ENCODE data around the gene TAS2R41.
"Not testable (repeated sequence)": the region's sequence is repeated elsewhere in the genome, so short reads cannot be mapped to it uniquely, and the experiment has no call there.

The TAS2R41 gene

DNA sequence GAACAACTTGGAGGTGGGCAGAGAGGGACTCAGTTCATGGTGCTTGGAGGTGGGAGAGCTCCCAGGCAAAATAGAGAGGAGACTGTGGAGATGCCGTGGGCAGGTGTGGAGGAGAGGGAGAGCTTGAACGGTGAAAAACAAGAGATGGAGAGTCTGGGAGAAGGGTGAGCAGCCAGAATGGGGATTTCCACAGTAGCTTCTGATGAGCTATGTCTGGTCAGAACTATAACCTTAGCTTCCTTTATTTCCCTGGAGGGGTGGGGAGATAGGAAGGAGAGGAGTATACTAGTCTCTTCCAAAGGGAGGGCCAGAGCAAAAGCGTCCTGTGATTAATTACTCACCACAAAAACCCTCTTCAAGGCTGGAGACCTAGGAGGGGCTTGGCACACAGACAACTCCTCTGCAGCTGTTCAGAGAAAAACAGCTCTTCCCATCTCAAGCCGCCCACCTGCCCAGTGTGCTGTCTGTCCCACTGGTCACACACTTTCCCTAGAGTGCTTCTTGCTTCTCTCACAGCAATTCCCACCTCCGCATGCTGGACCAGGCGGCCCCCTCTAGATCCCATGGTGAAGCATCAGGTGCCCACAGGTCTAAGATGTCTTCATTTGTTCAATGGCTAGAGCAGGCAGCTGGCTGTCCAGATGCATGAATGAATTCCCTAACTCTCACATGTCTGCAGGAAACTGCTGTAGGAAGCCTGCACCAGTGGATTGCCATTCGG is 41.9 kb downstream of the TAS2R41 start:
- DNase-seq = no peak

DNA sequence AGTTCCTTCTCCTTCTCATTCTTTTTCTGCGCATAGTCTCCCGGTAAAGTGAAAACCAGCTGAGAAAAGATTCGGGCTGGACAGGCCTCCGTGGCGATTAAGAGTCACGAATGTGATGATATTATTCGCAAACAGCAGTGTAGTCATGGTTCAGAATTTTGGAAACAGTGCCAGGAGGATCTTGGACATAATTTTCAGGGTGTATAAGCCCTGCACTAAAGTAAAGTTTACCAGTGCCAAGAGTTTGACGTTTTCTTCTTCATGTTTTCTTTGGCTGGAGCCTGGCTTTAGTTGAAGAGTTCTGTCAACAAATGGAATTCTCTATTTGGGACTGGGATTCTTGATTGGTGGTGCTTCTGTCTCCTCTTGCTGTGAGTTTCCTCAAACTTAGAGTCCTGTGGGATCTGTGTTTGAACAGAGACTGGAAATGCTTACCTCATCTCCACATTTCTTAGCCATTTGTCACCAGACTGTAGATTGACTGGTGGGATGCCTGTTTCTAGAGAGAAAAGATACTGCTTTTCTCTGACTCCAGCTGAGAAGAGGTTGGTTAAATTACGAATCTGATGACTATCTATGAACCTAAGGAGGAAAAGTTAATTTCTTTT is 44.7 kb downstream of the TAS2R41 start:
- DNase-seq = not testable (repeated sequence)

All from T-helper 2 cell (primary cell).